Keratinocyte (primary cell): ENCODE measurements around the gene METTL8. TPM values are rescaled to one million over a fixed set of nuclear protein-coding genes. Genes with fewer than 3 reads are reported as not detected.

Experiments used
- DNase-seq: peaks from one replicate; pipeline ENCODE4 v3.0.0-alpha.2; 2011; ENCODE audit warnings: low read depth, missing footprints, low spot score
- FAIRE-seq: peaks from 2 replicates; lab custom pipeline; 2011; peaks lifted over from hg19 to GRCh38; lab: Jason Lieb, UNC
- H2AFZ ChIP-seq: 2 replicates; pipeline ENCODE4 v1.6.0; 2012; ENCODE audit warnings: low read length, control low read depth, inconsistent platforms; ENCODE audit not compliant: control insufficient read depth
- H3K27ac ChIP-seq: 2 replicates; pipeline ENCODE4 v1.5.1; 2011; ENCODE audit warnings: low read length; ENCODE audit not compliant: control insufficient read depth, insufficient read depth
- H3K27me3 ChIP-seq: 3 replicates; pipeline ENCODE4 v1.6.0; 2011; ENCODE audit warnings: low read length; ENCODE audit not compliant: control insufficient read depth, insufficient read depth; ENCODE audit errors: extremely low read depth
- H3K36me3 ChIP-seq, 2 experiments: 2 replicates in 1 of 2; 3 replicates in 1 of 2; pipeline ENCODE4 v1.5.1; 2011; ENCODE audit warnings: low read length in 2 of 2, mild to moderate bottlenecking in 1 of 2; ENCODE audit not compliant: control insufficient read depth in 2 of 2, insufficient read depth in 2 of 2; ENCODE audit errors: extremely low read depth in 1 of 2
- H3K4me1 ChIP-seq: 3 replicates; pipeline ENCODE4 v1.5.1; 2011; ENCODE audit warnings: low read length; ENCODE audit not compliant: control insufficient read depth, insufficient read depth; ENCODE audit errors: extremely low read depth
- H3K4me2 ChIP-seq: 3 replicates; pipeline ENCODE4 v1.6.0; 2011; ENCODE audit warnings: low read depth, low read length; ENCODE audit not compliant: control insufficient read depth, insufficient read depth; ENCODE audit errors: extremely low read depth
- H3K4me3 ChIP-seq, 3 experiments: fragments of 200-600 bp in 1 of 3; sonication (generic) in 1 of 3; 2 replicates in 2 of 3; 3 replicates in 1 of 3; pipeline ENCODE4 v1.5.1; 2011 to 2016; ENCODE audit warnings: low read length in 3 of 3, mild to moderate bottlenecking in 3 of 3, control low read depth in 2 of 3, inconsistent platforms in 1 of 3, low read depth in 1 of 3, mixed read lengths in 1 of 3, mixed run types in 1 of 3, moderate library complexity in 1 of 3; ENCODE audit not compliant: control insufficient read depth in 2 of 3, insufficient read depth in 2 of 3; ENCODE audit errors: extremely low read depth in 1 of 3
- H3K79me2 ChIP-seq: 2 replicates; pipeline ENCODE4 v1.6.0; 2012; ENCODE audit warnings: low read length; ENCODE audit not compliant: control insufficient read depth, insufficient read depth
- H3K9ac ChIP-seq: 3 replicates; pipeline ENCODE4 v1.6.0; 2011; ENCODE audit warnings: low read length; ENCODE audit not compliant: control insufficient read depth, insufficient read depth; ENCODE audit errors: extremely low read depth
- H3K9me1 ChIP-seq: 3 replicates; pipeline ENCODE4 v1.6.0; 2011; ENCODE audit warnings: low read length; ENCODE audit not compliant: control insufficient read depth, insufficient read depth; ENCODE audit errors: extremely low read depth
- H3K9me3 ChIP-seq: 2 replicates; pipeline ENCODE4 v1.5.1; 2012; ENCODE audit warnings: low read depth, low read length; ENCODE audit not compliant: control insufficient read depth
- H4K20me1 ChIP-seq: 3 replicates; pipeline ENCODE4 v1.6.0; 2011; ENCODE audit warnings: low read length; ENCODE audit not compliant: control insufficient read depth, insufficient read depth; ENCODE audit errors: extremely low read depth
- EZH2 ChIP-seq: IDR thresholded peaks from one replicate; pipeline ENCODE4 v1.6.1; 2012; ENCODE audit warnings: inconsistent platforms, mild to moderate bottlenecking, low read length, moderate library complexity
- dilution Hi-C: fragments of 300-500 bp; cut with MboI; formaldehyde crosslinking; loops from one replicate; pipeline ENCODE4 v1.7.0; 2020; ENCODE audit warnings: low sequenced_read_pairs; ENCODE audit not compliant: extremely low pct_ligation_motif_present
- polyA plus RNA-seq, 5 experiments: library from polyadenylated mRNA; depleted of rRNA in 3 of 5; stranded (reverse) in 3 of 5; stranded (forward) in 1 of 5; unstranded in 1 of 5; fragments of >200 nt; gene quantifications; 1 replicate in 1 of 5; 2 replicates in 3 of 5; 3 replicates in 1 of 5; pipeline versions ENCODE4 v1.2.1 to v1.2.3, GENCODE V29; 2011 to 2012; ENCODE audit warnings: missing spikeins in 2 of 5, low read depth in 1 of 5, low replicate concordance in 1 of 5
- TF ChIP-seq, protein P1 (sequence below), 3 experiments: IDR thresholded peaks in 1 of 3; conservative IDR thresholded peaks in 1 of 3; optimal IDR thresholded peaks in 1 of 3; 2 replicates in 2 of 3; 3 replicates in 1 of 3; pipeline versions ENCODE3 to v1.5.1; 2011; ENCODE audit warnings: low read length in 3 of 3, mild to moderate bottlenecking in 3 of 3, moderate library complexity in 2 of 3, control low read depth in 1 of 3, inconsistent platforms in 1 of 3; ENCODE audit not compliant: insufficient read depth in 2 of 3; ENCODE audit errors: extremely low read depth in 1 of 3

METTL8 gene
- polyA plus RNA-seq, 1 donor (not counting 4 experiments of a cell fraction or from before 2014, with no cell fraction given) = 81.2 TPM

DNA sequence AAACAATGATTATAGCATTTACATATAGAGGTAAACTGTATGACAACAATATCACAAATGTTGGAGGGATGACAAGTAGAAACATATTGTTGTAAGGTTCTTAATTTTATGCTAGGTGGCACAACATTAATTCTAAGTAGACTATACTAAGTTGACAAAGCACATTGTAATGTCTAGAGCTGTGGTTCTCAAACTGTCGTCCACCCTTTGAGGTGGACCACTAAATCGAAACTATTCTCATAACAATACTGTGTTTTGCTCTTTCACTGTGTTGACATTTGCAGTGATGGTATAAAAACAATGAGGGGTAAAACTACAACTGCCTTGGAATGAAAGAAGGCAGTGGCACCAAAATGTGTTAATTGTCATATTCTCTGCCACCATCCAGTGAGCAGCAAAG, 66.1 kb downstream of the METTL8 start:
- peaks cover 15% of the 10 kb centered on the region for H3K79me2 ChIP-seq
- H3K9me3 ChIP-seq = no peaks in the 10 kb centered on the region
- no peaks in the 10 kb centered on the region for H3K36me3 ChIP-seq
- H3K27ac ChIP-seq = no peak overlapping the region
- no peak overlapping the region for H2AFZ ChIP-seq
- TF ChIP-seq, protein P1, sequence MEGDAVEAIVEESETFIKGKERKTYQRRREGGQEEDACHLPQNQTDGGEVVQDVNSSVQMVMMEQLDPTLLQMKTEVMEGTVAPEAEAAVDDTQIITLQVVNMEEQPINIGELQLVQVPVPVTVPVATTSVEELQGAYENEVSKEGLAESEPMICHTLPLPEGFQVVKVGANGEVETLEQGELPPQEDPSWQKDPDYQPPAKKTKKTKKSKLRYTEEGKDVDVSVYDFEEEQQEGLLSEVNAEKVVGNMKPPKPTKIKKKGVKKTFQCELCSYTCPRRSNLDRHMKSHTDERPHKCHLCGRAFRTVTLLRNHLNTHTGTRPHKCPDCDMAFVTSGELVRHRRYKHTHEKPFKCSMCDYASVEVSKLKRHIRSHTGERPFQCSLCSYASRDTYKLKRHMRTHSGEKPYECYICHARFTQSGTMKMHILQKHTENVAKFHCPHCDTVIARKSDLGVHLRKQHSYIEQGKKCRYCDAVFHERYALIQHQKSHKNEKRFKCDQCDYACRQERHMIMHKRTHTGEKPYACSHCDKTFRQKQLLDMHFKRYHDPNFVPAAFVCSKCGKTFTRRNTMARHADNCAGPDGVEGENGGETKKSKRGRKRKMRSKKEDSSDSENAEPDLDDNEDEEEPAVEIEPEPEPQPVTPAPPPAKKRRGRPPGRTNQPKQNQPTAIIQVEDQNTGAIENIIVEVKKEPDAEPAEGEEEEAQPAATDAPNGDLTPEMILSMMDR (optimal IDR thresholded peaks at IDR 0.05 in 1 of 3, IDR thresholded peaks at IDR 0.05 in 1 of 3, conservative IDR thresholded peaks at IDR 0.05 in 1 of 3; ENCODE audit: extremely low read depth in 1 of 3, insufficient read depth in 2 of 3, low read length in 3 of 3) = no peak
- TF ChIP-seq EZH2 = no peak
- no peak overlapping the region for H3K4me3 ChIP-seq
- no peaks in the 10 kb centered on the region for H3K27me3 ChIP-seq
- dilution Hi-C loops = no loop called here
- no peak overlapping the region for H3K4me2 ChIP-seq
- FAIRE-seq (no peak), DNase-seq (no peak)
- no peaks in the 10 kb centered on the region for H4K20me1 ChIP-seq
- no peaks in the 10 kb centered on the region for H3K9me1 ChIP-seq
- peaks cover 7% of the 10 kb centered on the region for H3K4me1 ChIP-seq
- no peak overlapping the region for H3K9ac ChIP-seq

GRCh38 chr2:171365778-171366177, 68.0 kb downstream of the METTL8 start:
- no peak overlapping the region for H3K4me2 ChIP-seq
- no peak overlapping the region for H2AFZ ChIP-seq

More at GRCh38 chr2:171365778-171366177, 68.0 kb downstream of the METTL8 start:
- H3K9me1 ChIP-seq = no peaks in the 10 kb centered on the region
- H3K27ac ChIP-seq = no peak overlapping the region
- no peak overlapping the region for H3K9ac ChIP-seq
- H3K9me3 ChIP-seq = no peaks in the 10 kb centered on the region
- DNase-seq = no peak
- no peak overlapping the region for H3K4me3 ChIP-seq
- dilution Hi-C loops = no loop called here
- H4K20me1 ChIP-seq = no peaks in the 10 kb centered on the region
- FAIRE-seq = peak; percentile 49
- no peaks in the 10 kb centered on the region for H3K27me3 ChIP-seq
- peaks cover 7% of the 10 kb centered on the region for H3K4me1 ChIP-seq
- H3K79me2 ChIP-seq = peaks cover 16% of the 10 kb centered on the region
- H3K36me3 ChIP-seq = peaks cover 0 to 4% of the 10 kb centered on the region in 2 experiments
- TF ChIP-seq, protein P1 (optimal IDR thresholded peaks at IDR 0.05 in 1 of 3, IDR thresholded peaks at IDR 0.05 in 1 of 3, conservative IDR thresholded peaks at IDR 0.05 in 1 of 3; ENCODE audit: extremely low read depth in 1 of 3, insufficient read depth in 2 of 3, low read length in 3 of 3) = no peak
- no peak for TF ChIP-seq EZH2
